HG03354 (cell line): ENCODE results near the gene ZNF573.

Experiments used
- ATAC-seq: cut with Tn5 transposase; IDR thresholded peaks from one replicate; pipeline ENCODE4 v1.9.1; 2021; ENCODE audit warnings: mild to moderate bottlenecking; ENCODE audit not compliant: unreplicated experiment, poor library complexity, severe bottlenecking

ZNF573 gene

GRCh38 chr19:37698216-37698615 lies 81.2 kb downstream of the ZNF573 start:
- ATAC-seq = no peak

- ATAC-seq = no peak
Observed at GRCh38 chr19:37695144-37695899, 84.1 kb downstream of the ZNF573 start.

GRCh38 chr19:37692956-37693620 lies 86.3 kb downstream of the ZNF573 start:
- no peak for ATAC-seq

GRCh38 chr19:37691881-37692504 lies 87.4 kb downstream of the ZNF573 start:
- ATAC-seq = no peak
